Body of pancreas (tissue), 4 donors: ENCODE measurements around the gene AP3B1.

Source experiments
- CTCF ChIP-seq, 7 experiments: fragments of 450-650 bp in 4 of 7; fragments of 200-600 bp in 3 of 7; sonication (generic) in 3 of 7; IDR thresholded peaks; one replicate each; pipeline ENCODE4 v1.5.1; 2016 to 2019; ENCODE audit warnings: antibody characterized with exemption in 7 of 7
- POLR2A ChIP-seq, 3 donors: fragments of 450-650 bp; IDR thresholded peaks; one replicate each; pipeline ENCODE4 v1.6.1; 2016; ENCODE audit warnings: antibody characterized with exemption in 3 of 3, mild to moderate bottlenecking in 2 of 3

- no peak for TF ChIP-seq CTCF (IDR thresholded peaks at IDR 0.05)
- no peak for TF ChIP-seq POLR2A (IDR thresholded peaks at IDR 0.05)
These were observed 23.8 kb upstream of the AP3B1 start for GRCh38 chr5:78318337-78318736.
